T47D (cell line): ENCODE measurements around the gene HIF3A.

Experiments used
- DNase-seq, 2 experiments: peaks; one replicate each; pipeline versions ENCODE4 v3.0.0 to v3.0.0-alpha.2; 2011 to 2012; ENCODE audit warnings: low read depth in 1 of 2, low spot score in 1 of 2
- JUND ChIP-seq: IDR thresholded peaks from 2 replicates; pipeline ENCODE4 v1.6.1; 2012; ENCODE audit warnings: low read depth
- in situ Hi-C: cut with HindIII; loops from 2 replicates; pipeline ENCODE4 v1.10.0; 2016; ENCODE audit warnings: low sequenced_read_pairs, low pct_unique_long_range_greater_than_20kb

HIF3A gene

DNA sequence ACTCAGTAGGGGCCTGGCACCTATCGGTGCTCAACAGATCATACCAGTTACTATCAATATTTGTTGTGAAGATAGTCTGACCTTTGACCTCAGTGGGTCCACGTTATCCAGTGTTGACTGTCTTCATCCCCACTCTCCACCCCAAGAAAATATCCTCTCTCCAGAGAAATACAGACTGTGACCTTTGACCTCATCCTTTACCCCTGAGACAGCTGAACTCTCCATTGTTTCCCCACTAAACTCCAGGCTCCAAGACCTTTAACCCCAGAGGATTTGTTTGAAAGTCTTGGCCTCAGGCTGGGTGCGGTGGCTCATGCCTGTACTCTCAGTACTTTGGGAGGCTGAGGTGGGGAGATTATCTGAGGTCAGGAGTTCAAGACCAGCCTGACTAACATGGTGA is 27.4 kb downstream of the HIF3A start:
- DNase-seq: no peak
- in situ Hi-C loops: no loop called here

GRCh38 chr19:46326608-46327007 is 29.8 kb downstream of the HIF3A start:
- in situ Hi-C loops: no loop called here
- no peak for TF ChIP-seq JUND
- no peak for DNase-seq

More for the DNA sequence above, 27.4 kb downstream of the HIF3A start:
- TF ChIP-seq JUND: no peak

- no peak for TF ChIP-seq JUND
- no peak for DNase-seq
- in situ Hi-C loops: no loop called here
Observed at GRCh38 chr19:46328079-46328478, 31.2 kb downstream of the HIF3A start.

DNA sequence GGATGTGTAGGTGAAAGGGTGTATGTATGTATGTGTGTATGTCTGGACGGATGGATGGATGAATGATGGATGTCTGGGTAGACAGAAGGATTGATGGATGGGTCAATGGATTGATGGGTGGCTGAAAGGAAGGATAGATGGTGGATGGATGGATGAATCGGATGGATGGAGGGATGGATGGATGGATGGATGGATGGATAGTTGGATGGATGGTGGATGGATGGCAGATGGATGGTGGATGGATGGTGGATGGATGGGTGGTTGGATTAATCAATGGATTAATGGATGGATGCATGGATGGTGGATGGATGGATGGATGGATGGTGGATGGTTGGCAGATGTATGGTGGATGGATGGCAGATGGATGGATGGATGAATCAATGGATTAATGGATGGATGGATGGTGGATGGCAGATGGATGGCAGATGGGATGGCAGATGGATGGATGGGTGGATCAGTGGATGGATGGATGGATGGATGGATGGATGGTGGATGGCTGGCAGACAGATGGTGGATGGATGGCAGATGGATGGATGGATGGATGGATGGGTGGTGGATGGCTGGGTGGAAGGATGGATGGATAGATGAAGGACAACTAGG is 33.6 kb downstream of the HIF3A start:
- TF ChIP-seq JUND: no peak
- DNase-seq: no peak
- in situ Hi-C loops: no loop called here

GRCh38 chr19:46337487-46337886 is 40.6 kb downstream of the HIF3A start:
- DNase-seq: no peak
- in situ Hi-C loops: no loop called here
- TF ChIP-seq JUND: no peak

DNA sequence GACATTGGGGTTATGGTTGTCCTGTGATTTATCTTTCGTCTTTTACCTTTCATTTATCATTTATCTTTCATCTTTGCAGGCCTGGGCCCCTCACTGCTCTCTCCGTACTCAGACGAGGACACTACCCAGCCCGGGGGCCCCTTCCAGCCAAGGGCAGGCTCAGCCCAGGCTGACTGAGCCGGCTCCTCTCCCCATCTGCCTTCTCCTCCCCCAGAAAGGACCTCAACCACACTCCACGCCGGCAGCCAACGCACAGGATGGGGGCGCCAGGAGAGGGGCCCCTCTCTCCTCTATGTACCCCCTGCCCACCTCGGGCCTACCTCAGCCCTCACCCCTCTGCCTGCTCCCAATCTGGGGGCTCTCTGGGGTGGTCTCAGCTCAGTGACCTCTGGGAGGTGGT is 42.6 kb downstream of the HIF3A start:
- no peak for TF ChIP-seq JUND
- DNase-seq: no peak
- in situ Hi-C loops: no loop called here

DNA sequence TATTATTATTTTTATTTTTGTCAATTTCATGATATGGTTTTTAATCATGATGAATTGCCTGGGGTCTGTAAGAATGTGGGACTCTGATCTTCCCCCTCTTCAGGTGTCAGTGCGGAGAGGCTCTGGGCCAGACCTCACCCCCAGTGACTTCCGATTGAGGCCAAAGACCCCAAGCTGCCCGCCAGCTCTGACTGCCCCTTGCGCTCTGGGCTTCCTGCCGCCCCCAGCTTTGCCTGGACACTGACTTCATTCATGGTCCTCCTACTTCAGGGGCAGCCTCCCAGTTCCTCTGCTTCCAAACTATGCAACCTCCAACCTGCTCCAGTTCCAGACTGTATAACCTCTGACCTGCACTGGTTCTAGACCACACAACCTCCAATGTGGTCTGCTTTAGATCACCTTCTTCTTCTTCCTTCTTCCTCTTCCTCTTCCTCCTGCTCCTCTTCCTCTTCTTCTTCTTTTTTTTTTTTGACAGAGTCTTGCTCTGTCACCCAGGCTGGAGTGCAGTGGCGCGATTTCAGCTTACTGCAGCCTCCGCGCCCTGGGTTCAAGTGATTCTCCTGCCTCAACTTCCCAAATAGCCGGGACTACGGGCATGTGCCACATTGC is 43.3 kb downstream of the HIF3A start:
- DNase-seq: no peak
- in situ Hi-C loops: no loop called here
- TF ChIP-seq JUND: no peak

- no peak for TF ChIP-seq JUND
- in situ Hi-C loops: no loop called here
- DNase-seq: no peak
Observed at GRCh38 chr19:46341937-46342336, 45.1 kb downstream of the HIF3A start.

- no peak for DNase-seq
- no peak for TF ChIP-seq JUND
- in situ Hi-C loops: no loop called here
Observed at GRCh38 chr19:46344363-46344762, 47.5 kb downstream of the HIF3A start.

- TF ChIP-seq JUND: no peak
- in situ Hi-C loops: no loop called here
Observed at GRCh38 chr19:46345157-46345556, 48.3 kb downstream of the HIF3A start.

GRCh38 chr19:46346821-46347571 is 50.2 kb downstream of the HIF3A start, which contains the start of gene PPP5C:
PPP5C (plus strand) TSS chr19:46347087; CDS start chr19:46347097, 10 bp downstream.
- no peak for TF ChIP-seq JUND

More at GRCh38 chr19:46345157-46345556, 48.3 kb downstream of the HIF3A start:
- no peak for DNase-seq

GRCh38 chr19:46347572-46347883 is 50.7 kb downstream of the HIF3A start:
- in situ Hi-C loops: no loop called here
- TF ChIP-seq JUND: no peak

More at GRCh38 chr19:46346821-46347571, 50.2 kb downstream of the HIF3A start, which contains the start of gene PPP5C:
- in situ Hi-C loops: no loop called here
- DNase-seq: peak; percentile 94

GRCh38 chr19:46347985-46348384 is 51.1 kb downstream of the HIF3A start:
- in situ Hi-C loops: no loop called here
- no peak for DNase-seq
- TF ChIP-seq JUND: no peak

More at GRCh38 chr19:46347572-46347883, 50.7 kb downstream of the HIF3A start:
- no peak for DNase-seq
